ENCODE data around the gene HES5.

- TF ChIP-seq ZNF12 (CRISPR knock-in tag; IDR thresholded peaks at IDR 0.05) (no peak), ZFP1 (CRISPR knock-in tag; IDR thresholded peaks at IDR 0.05) (no peak), ZBTB44 (CRISPR knock-in tag; IDR thresholded peaks at IDR 0.05) (no peak), POLR2A (IDR thresholded peaks at IDR 0.05; ENCODE audit: insufficient read depth in 1 of 2, low read depth in 2 of 2, low read length in 2 of 2) (no peak), PPARG (CRISPR knock-in tag; conservative IDR thresholded peaks at IDR 0.05) (no peak), WIZ (CRISPR knock-in tag; IDR thresholded peaks at IDR 0.05) (no peak), NR2F6 (IDR thresholded peaks at IDR 0.05) (no peak), NR2F6 (CRISPR knock-in tag; IDR thresholded peaks at IDR 0.05) (no peak), CTCF (CRISPR knock-in tag; IDR thresholded peaks at IDR 0.05) (no peak), ZNF282 (IDR thresholded peaks at IDR 0.05; ENCODE audit: partially characterized antibody) (no peak)
- TF ChIP-seq, protein P1, sequence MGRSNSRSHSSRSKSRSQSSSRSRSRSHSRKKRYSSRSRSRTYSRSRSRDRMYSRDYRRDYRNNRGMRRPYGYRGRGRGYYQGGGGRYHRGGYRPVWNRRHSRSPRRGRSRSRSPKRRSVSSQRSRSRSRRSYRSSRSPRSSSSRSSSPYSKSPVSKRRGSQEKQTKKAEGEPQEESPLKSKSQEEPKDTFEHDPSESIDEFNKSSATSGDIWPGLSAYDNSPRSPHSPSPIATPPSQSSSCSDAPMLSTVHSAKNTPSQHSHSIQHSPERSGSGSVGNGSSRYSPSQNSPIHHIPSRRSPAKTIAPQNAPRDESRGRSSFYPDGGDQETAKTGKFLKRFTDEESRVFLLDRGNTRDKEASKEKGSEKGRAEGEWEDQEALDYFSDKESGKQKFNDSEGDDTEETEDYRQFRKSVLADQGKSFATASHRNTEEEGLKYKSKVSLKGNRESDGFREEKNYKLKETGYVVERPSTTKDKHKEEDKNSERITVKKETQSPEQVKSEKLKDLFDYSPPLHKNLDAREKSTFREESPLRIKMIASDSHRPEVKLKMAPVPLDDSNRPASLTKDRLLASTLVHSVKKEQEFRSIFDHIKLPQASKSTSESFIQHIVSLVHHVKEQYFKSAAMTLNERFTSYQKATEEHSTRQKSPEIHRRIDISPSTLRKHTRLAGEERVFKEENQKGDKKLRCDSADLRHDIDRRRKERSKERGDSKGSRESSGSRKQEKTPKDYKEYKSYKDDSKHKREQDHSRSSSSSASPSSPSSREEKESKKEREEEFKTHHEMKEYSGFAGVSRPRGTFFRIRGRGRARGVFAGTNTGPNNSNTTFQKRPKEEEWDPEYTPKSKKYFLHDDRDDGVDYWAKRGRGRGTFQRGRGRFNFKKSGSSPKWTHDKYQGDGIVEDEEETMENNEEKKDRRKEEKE (IDR thresholded peaks at IDR 0.05): no peak
Measured at GRCh38 chr1:2552189-2552588, 22.1 kb upstream of the HES5 start.

Data from HepG2 (cell line).